ENCODE results near the gene MYO5C. TPM values are rescaled to one million over a fixed set of nuclear protein-coding genes. Genes with fewer than 3 reads are reported as not detected.

Gene MYO5C
- total and polyA plus RNA-seq, 2 of the 13 experiments (the other 11 are each of a cell fraction or from before 2014, with no cell fraction given), result 15.7 to 23.7 TPM

DNA sequence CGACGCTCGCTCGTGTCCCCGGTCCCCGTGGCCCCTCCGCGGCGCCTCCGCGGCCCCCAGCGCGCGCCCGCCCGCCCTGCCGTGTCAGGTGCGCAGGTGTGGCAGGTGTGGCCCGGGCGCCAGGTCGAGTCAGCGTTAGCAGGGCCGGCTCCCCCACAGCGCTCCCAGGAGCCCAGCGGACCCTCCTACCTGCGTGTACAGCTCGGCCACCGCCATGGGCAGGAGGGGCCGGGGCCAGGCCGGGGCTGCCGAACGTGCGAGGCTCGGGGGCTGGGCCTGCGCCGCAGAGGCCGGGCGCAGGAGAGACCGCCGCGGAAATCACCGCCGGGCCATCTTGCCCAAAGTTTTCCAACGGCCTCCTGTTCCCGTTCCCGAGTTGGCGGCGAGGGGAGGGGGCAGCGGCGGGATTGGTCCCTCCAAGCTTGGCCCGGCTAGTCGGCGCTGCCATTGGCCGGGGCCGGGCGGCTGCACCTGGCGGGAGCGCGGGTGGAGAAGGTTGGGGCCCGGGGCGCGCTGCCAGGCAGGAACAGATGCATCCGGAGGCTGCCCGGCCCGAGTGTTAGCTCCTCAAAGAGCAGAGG, at the start of gene MYO5C (continued):
- TF ChIP-seq FOXC1 (CRISPR knock-in tag; IDR thresholded peaks at IDR 0.05; ENCODE audit: borderline replicate concordance), result no peak; the same call in 1 of the 2 replicates
- TF ChIP-seq ZNF468 (CRISPR knock-in tag; IDR thresholded peaks at IDR 0.05), result no peak; the same call in 1 of the 2 replicates
- TF ChIP-seq HNRNPH1 (optimal IDR thresholded peaks at IDR 0.05; ENCODE audit: low read depth, low read length), result no peak
- TF ChIP-seq, protein P1, sequence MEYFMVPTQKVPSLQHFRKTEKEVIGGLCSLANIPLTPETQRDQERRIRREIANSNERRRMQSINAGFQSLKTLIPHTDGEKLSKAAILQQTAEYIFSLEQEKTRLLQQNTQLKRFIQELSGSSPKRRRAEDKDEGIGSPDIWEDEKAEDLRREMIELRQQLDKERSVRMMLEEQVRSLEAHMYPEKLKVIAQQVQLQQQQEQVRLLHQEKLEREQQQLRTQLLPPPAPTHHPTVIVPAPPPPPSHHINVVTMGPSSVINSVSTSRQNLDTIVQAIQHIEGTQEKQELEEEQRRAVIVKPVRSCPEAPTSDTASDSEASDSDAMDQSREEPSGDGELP (IDR thresholded peaks at IDR 0.05; ENCODE audit: borderline replicate concordance, low read depth), result peak; percentile 39; the same call in 1 of the 2 replicates
- no peak; the same call in 1 of the 2 replicates for TF ChIP-seq ZNF598 (CRISPR knock-in tag; IDR thresholded peaks at IDR 0.05; ENCODE audit: borderline replicate concordance)
- TF ChIP-seq, protein P2, sequence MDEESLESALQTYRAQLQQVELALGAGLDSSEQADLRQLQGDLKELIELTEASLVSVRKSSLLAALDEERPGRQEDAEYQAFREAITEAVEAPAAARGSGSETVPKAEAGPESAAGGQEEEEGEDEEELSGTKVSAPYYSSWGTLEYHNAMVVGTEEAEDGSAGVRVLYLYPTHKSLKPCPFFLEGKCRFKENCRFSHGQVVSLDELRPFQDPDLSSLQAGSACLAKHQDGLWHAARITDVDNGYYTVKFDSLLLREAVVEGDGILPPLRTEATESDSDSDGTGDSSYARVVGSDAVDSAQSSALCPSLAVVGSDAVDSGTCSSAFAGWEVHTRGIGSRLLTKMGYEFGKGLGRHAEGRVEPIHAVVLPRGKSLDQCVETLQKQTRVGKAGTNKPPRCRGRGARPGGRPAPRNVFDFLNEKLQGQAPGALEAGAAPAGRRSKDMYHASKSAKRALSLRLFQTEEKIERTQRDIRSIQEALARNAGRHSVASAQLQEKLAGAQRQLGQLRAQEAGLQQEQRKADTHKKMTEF (CRISPR knock-in tag; IDR thresholded peaks at IDR 0.05), result peak; percentile 62; the same call in 1 of the 2 replicates
- TF ChIP-seq, protein P3, sequence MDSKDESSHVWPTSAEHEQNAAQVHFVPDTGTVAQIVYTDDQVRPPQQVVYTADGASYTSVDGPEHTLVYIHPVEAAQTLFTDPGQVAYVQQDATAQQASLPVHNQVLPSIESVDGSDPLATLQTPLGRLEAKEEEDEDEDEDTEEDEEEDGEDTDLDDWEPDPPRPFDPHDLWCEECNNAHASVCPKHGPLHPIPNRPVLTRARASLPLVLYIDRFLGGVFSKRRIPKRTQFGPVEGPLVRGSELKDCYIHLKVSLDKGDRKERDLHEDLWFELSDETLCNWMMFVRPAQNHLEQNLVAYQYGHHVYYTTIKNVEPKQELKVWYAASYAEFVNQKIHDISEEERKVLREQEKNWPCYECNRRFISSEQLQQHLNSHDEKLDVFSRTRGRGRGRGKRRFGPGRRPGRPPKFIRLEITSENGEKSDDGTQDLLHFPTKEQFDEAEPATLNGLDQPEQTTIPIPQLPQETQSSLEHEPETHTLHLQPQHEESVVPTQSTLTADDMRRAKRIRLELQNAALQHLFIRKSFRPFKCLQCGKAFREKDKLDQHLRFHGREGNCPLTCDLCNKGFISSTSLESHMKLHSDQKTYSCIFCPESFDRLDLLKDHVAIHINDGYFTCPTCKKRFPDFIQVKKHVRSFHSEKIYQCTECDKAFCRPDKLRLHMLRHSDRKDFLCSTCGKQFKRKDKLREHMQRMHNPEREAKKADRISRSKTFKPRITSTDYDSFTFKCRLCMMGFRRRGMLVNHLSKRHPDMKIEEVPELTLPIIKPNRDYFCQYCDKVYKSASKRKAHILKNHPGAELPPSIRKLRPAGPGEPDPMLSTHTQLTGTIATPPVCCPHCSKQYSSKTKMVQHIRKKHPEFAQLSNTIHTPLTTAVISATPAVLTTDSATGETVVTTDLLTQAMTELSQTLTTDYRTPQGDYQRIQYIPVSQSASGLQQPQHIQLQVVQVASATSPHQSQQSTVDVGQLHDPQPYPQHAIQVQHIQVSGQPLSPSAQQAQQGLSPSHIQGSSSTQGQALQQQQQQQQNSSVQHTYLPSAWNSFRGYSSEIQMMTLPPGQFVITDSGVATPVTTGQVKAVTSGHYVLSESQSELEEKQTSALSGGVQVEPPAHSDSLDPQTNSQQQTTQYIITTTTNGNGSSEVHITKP (CRISPR knock-in tag; IDR thresholded peaks at IDR 0.05; ENCODE audit: low read depth), result peak; percentile 95
- peak; percentile 64 for TF ChIP-seq SAP130 (CRISPR knock-in tag; IDR thresholded peaks at IDR 0.05; ENCODE audit: low read depth)
- TF ChIP-seq, protein P4, sequence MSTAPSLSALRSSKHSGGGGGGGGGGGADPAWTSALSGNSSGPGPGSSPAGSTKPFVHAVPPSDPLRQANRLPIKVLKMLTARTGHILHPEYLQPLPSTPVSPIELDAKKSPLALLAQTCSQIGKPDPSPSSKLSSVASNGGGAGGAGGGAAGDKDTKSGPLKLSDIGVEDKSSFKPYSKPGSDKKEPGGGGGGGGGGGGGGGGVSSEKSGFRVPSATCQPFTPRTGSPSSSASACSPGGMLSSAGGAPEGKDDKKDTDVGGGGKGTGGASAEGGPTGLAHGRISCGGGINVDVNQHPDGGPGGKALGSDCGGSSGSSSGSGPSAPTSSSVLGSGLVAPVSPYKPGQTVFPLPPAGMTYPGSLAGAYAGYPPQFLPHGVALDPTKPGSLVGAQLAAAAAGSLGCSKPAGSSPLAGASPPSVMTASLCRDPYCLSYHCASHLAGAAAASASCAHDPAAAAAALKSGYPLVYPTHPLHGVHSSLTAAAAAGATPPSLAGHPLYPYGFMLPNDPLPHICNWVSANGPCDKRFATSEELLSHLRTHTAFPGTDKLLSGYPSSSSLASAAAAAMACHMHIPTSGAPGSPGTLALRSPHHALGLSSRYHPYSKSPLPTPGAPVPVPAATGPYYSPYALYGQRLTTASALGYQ (CRISPR knock-in tag; IDR thresholded peaks at IDR 0.05), result no peak
- TF ChIP-seq KMT2B (CRISPR knock-in tag; IDR thresholded peaks at IDR 0.05), result peak; percentile 62; the same call in 1 of the 2 replicates
- 0 out of 2 replicates have a peak, but pooled peaks have one; percentile 54 for TF ChIP-seq BRD4 (CRISPR knock-in tag; IDR thresholded peaks at IDR 0.05)
- 0 out of 2 replicates have a peak, but pooled peaks have one; percentile 40 for TF ChIP-seq MED1 (CRISPR knock-in tag; IDR thresholded peaks at IDR 0.05)
- TF ChIP-seq, protein P5, sequence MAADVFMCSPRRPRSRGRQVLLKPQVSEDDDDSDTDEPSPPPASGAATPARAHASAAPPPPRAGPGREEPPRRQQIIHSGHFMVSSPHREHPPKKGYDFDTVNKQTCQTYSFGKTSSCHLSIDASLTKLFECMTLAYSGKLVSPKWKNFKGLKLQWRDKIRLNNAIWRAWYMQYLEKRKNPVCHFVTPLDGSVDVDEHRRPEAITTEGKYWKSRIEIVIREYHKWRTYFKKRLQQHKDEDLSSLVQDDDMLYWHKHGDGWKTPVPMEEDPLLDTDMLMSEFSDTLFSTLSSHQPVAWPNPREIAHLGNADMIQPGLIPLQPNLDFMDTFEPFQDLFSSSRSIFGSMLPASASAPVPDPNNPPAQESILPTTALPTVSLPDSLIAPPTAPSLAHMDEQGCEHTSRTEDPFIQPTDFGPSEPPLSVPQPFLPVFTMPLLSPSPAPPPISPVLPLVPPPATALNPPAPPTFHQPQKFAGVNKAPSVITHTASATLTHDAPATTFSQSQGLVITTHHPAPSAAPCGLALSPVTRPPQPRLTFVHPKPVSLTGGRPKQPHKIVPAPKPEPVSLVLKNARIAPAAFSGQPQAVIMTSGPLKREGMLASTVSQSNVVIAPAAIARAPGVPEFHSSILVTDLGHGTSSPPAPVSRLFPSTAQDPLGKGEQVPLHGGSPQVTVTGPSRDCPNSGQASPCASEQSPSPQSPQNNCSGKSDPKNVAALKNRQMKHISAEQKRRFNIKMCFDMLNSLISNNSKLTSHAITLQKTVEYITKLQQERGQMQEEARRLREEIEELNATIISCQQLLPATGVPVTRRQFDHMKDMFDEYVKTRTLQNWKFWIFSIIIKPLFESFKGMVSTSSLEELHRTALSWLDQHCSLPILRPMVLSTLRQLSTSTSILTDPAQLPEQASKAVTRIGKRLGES (CRISPR knock-in tag; IDR thresholded peaks at IDR 0.05; ENCODE audit: borderline replicate concordance), result no peak
- peak; percentile 47; the same call in 1 of the 2 replicates for TF ChIP-seq ZNF792 (CRISPR knock-in tag; IDR thresholded peaks at IDR 0.05)
- no peak; the same call in 1 of the 2 replicates for TF ChIP-seq ZNF274 (CRISPR knock-in tag; IDR thresholded peaks at IDR 0.05)
- no peak for TF ChIP-seq NONO (IDR thresholded peaks at IDR 0.05)
- TF ChIP-seq NONO (CRISPR knock-in tag; conservative IDR thresholded peaks at IDR 0.05), result 0 out of 2 replicates have a peak, but pooled peaks have one; percentile 34
- no peak for TF ChIP-seq ELF3 (CRISPR knock-in tag; IDR thresholded peaks at IDR 0.05)
- no peak; the same call in 1 of the 2 replicates for TF ChIP-seq ZNF33B (CRISPR knock-in tag; IDR thresholded peaks at IDR 0.05)
